ENCODE data around the gene SMPD3. TPM values are rescaled to one million over a fixed set of nuclear protein-coding genes. Genes with fewer than 3 reads are reported as not detected.

The SMPD3 gene
- total RNA-seq, 1 experiment from 2014 or later = 0.70 TPM

DNA sequence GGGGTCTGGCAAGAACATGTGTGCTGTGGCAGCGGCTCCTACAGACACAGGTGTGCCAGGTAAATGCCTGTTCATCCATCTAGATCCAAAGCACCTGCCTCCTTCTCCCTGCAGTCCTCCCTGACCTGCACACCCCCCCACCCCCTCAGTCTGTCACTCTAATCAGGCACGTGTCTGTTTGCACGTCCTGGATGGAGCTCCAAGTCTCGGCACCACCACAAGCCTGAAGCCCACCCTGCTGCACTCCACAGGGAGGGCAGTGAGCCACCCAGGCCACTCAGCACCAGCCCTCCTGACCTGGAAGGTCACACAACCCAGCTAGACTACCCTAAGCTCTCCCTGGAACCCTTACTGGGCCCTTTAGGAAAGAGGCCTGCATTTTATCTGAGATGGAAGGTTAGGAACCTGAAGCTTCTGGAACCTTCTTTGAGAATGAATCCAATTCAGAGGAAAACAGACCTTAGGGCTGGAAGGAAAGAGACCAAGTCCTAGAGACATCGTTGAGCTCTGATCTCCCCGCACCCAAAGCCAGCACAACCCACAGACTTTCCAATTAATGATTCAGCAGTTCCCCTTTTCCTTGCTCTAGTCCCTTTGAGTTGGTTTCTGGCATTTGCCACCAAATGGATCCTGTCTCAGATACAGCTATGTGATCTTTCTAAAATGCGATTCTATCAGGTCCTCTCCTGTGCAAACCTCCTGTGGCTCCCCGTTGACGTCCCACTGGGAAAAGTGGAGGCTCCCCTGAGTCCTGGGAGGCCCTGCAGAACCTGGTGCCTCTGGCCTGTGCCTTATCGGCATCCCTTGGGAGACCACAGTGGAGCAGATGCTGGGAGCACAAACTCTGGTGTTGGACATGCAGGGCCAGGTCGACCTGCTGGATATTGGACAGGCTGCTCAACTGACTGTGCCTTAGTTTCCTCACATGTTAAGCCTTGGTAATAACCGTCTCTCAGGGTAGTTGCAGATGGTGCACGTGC, 69.6 kb downstream of the SMPD3 start:
- H3K79me1 ChIP-seq (ENCODE audit: insufficient read depth, low read depth, low read length, poor library complexity, severe bottlenecking) = no peaks in the 10 kb centered on the region
- Mint-ChIP-seq H3K27me3 (ENCODE audit: low read depth) (peaks cover 11% of the 10 kb centered on the region; the same call in 1 of the 2 replicates), H3K36me3 (ENCODE audit: insufficient read depth in 1 of 3, low read depth in 3 of 3) (no peaks in the 10 kb centered on the region), H3K4me3 (no peak overlapping the region), H3K27ac (no peak overlapping the region), H3K4me1 (peaks cover 14 to 26% of the 10 kb centered on the region in 2 experiments), H3K9me3 (no peaks in the 10 kb centered on the region; a peak in 1 of 5 replicates)
- H4K20me1 ChIP-seq (ENCODE audit: control insufficient read depth, insufficient read depth, insufficient read length) = no peaks in the 10 kb centered on the region
- H3K4me1 ChIP-seq (ENCODE audit: insufficient read depth, low read length) = no peaks in the 10 kb centered on the region; the same call in 1 of the 2 replicates
- no peak overlapping the region for H3K56ac ChIP-seq (ENCODE audit: insufficient read length, low read depth, low read length)
- H4K5ac ChIP-seq (ENCODE audit: insufficient read length, low read depth, low read length) = no peak overlapping the region
- H3K23me2 ChIP-seq (ENCODE audit: insufficient read length, low read depth, low read length, poor library complexity, severe bottlenecking) = no peaks in the 10 kb centered on the region
- DNase-seq = no peak
- no peak overlapping the region for H3K18ac ChIP-seq (ENCODE audit: insufficient read length, low read depth, low read length)
- H3K9ac ChIP-seq (ENCODE audit: extremely low read depth, insufficient read length, low read length) = no peak overlapping the region
- H4K91ac ChIP-seq (ENCODE audit: insufficient read length, low read depth, low read length) = no peak overlapping the region
- no peak overlapping the region for H2BK20ac ChIP-seq (ENCODE audit: low read depth, low read length, poor library complexity, severe bottlenecking)
- no peaks in the 10 kb centered on the region for H3K9me3 ChIP-seq (ENCODE audit: control insufficient read depth, low read depth, low read length)
- H2AFZ ChIP-seq (ENCODE audit: low read length) = no peak overlapping the region
- H3K14ac ChIP-seq (ENCODE audit: insufficient read depth, low read length) = no peak overlapping the region
- TF ChIP-seq, protein P1, sequence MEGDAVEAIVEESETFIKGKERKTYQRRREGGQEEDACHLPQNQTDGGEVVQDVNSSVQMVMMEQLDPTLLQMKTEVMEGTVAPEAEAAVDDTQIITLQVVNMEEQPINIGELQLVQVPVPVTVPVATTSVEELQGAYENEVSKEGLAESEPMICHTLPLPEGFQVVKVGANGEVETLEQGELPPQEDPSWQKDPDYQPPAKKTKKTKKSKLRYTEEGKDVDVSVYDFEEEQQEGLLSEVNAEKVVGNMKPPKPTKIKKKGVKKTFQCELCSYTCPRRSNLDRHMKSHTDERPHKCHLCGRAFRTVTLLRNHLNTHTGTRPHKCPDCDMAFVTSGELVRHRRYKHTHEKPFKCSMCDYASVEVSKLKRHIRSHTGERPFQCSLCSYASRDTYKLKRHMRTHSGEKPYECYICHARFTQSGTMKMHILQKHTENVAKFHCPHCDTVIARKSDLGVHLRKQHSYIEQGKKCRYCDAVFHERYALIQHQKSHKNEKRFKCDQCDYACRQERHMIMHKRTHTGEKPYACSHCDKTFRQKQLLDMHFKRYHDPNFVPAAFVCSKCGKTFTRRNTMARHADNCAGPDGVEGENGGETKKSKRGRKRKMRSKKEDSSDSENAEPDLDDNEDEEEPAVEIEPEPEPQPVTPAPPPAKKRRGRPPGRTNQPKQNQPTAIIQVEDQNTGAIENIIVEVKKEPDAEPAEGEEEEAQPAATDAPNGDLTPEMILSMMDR (conservative IDR thresholded peaks at IDR 0.05) = no peak
- H3K27ac ChIP-seq (ENCODE audit: insufficient read length, low read depth, low read length) = no peak overlapping the region
- no CpG with 5 or more reads among the region's 13 CpGs for WGBS (ENCODE audit: extremely low coverage, insufficient read length, low lambda C conversion rate)
- no peak overlapping the region for H2BK12ac ChIP-seq (ENCODE audit: insufficient read length, low read depth, low read length)
- no peak overlapping the region for H2BK120ac ChIP-seq (ENCODE audit: low read depth, low read length, poor library complexity, severe bottlenecking)
- H3K4me2 ChIP-seq (ENCODE audit: insufficient read depth, insufficient read length, low read length) = no peak overlapping the region
- H3T11ph ChIP-seq (ENCODE audit: low read length) = no peak overlapping the region
- no peak overlapping the region for H2BK15ac ChIP-seq (ENCODE audit: low read depth, low read length)
- H3K27me3 ChIP-seq (ENCODE audit: insufficient read depth, low read length) = no peaks in the 10 kb centered on the region
- no peak overlapping the region for H2AK5ac ChIP-seq (ENCODE audit: insufficient read length, low read length)
- H3K4ac ChIP-seq (ENCODE audit: low read depth, low read length) = no peak overlapping the region
- H2BK5ac ChIP-seq (ENCODE audit: insufficient read length, low read length) = no peak overlapping the region
- H3K79me2 ChIP-seq (ENCODE audit: insufficient read depth, low read length) = no peaks in the 10 kb centered on the region
- H3K23ac ChIP-seq (ENCODE audit: insufficient read length, low read depth, low read length) = no peak overlapping the region
- no peak overlapping the region for H4K8ac ChIP-seq (replicated peaks; ENCODE audit: insufficient read length, low read depth, low read length)
